Thymus (tissue), 11 donors: ENCODE data around the gene KLHL10. TPM values are rescaled to one million over a fixed set of nuclear protein-coding genes. Genes with fewer than 3 reads are reported as not detected.
"Not testable (repeated sequence)": the region's sequence is repeated elsewhere in the genome, so short reads cannot be mapped to it uniquely, and the experiment has no call there.

Experiments used
- DNase-seq, 9 donors: peaks; one replicate each; pipeline ENCODE4 v3.0.0-alpha.2; 2013; ENCODE audit warnings: low spot score in 9 of 9, low read depth in 6 of 9, missing footprints in 1 of 9
- H3K27ac ChIP-seq, 2 donors: one replicate each; pipeline ENCODE4 v1.5.1; 2013; ENCODE audit warnings: control low read depth in 1 of 2, low read depth in 1 of 2, low read length in 1 of 2, mild to moderate bottlenecking in 1 of 2, moderate library complexity in 1 of 2
- H3K27me3 ChIP-seq, 2 donors: one replicate each; pipeline ENCODE4 v1.5.1; 2013; ENCODE audit warnings: low read length in 1 of 2; ENCODE audit not compliant: control insufficient read depth in 2 of 2, insufficient read depth in 1 of 2
- H3K36me3 ChIP-seq, 2 donors: one replicate each; pipeline ENCODE4 v1.5.1; 2013; ENCODE audit warnings: low read length in 1 of 2, mild to moderate bottlenecking in 1 of 2, moderate library complexity in 1 of 2; ENCODE audit not compliant: control insufficient read depth in 2 of 2, insufficient read depth in 2 of 2
- H3K4me1 ChIP-seq, 2 donors: one replicate each; pipeline ENCODE4 v1.5.1; 2013; ENCODE audit warnings: low read length in 2 of 2; ENCODE audit not compliant: control insufficient read depth in 2 of 2, insufficient read depth in 2 of 2
- H3K4me3 ChIP-seq, 2 donors: one replicate each; pipeline ENCODE4 v1.5.1; 2013; ENCODE audit warnings: low read length in 2 of 2, control low read depth in 1 of 2, mild to moderate bottlenecking in 1 of 2
- H3K9me3 ChIP-seq, 2 donors: one replicate each; pipeline ENCODE4 v1.5.1; 2013; ENCODE audit warnings: low read length in 1 of 2, mild to moderate bottlenecking in 1 of 2; ENCODE audit not compliant: control insufficient read depth in 2 of 2, insufficient read depth in 1 of 2
- WGBS: extraction: QIAGEN DNeasy Blood & Tissue Kit; methylation state at CpG from one replicate; pipeline ENCODE4 v1.1.7; 2013; 5-methylcytosine and 5-hydroxymethylcytosine counted together
- polyA plus RNA-seq: library from polyadenylated mRNA; stranded (reverse); fragments of 200-250 nt; gene quantifications from one replicate; pipeline ENCODE4 v1.2.3, GENCODE V29; 2013
- total RNA-seq: library from RNA; stranded (reverse); fragments of 120-200 nt; gene quantifications from one replicate; pipeline ENCODE4 v1.2.4, GENCODE V29; 2013
- donor health status: healthy.

KLHL10 gene
- total and polyA plus RNA-seq, 2 donors, result 0.14 TPM; not detected in 1

DNA sequence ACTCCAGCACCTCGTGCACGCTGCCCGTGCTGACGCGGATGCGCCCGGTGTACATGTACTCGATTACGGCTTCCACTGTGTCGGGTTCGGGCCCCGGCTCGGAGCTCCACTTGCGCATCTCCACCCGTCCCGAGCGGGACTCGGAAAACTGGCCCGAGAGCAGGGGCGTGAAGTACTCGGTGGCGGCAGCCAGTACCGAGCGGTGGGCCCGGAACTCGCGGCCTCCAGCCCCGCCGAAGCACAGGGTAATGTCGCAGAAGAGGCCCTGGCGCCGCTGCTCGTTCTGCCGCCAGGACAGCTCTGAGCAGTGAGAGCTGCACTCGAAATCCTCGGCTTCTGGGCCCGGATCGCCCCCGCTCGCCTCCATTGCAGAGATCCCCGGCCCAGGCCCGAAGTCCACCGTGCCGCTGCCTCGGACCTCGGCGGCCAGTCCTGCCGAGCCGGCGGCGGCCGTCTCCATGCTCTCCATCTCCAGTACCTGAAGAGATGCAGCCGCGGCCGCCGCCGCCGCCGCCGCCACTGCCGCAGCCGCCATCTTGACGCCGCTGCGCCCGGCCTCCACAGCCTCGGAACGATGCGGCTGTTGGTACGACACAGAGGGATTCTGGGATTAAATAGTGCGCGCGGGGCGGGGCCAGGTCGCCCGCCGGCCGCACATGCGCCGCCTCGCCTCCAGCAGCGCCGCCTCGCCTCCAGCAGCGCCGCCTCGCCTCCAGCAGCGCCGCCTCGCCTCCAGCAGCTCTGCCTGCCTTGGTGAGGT lies 27.4 kb downstream of the KLHL10 start, which contains the start of gene KLHL11:
Gene KLHL11, minus strand, starts transcription at position 588 of the 760 bp plus-strand sequence. Its CDS starts 53 bp downstream, at position 535.
- H3K27me3 ChIP-seq, result no peaks in the 10 kb centered on the region
- H3K36me3 ChIP-seq, result peaks cover 14 to 19% of the 10 kb centered on the region in 2 donors
- H3K4me1 ChIP-seq, result peaks cover 11 to 23% of the 10 kb centered on the region in 2 donors
- DNase-seq, result peak; percentile 72 to 94 (median 79)
- H3K27ac ChIP-seq, result peak within 1 kb of the TSS; percentile 92 to 93
- H3K4me3 ChIP-seq, result peak within 1 kb of the TSS; percentile 82 to 99
- under 1% methylated on average over 90 of the region's 90 CpGs for WGBS
- no peaks in the 10 kb centered on the region for H3K9me3 ChIP-seq

DNA sequence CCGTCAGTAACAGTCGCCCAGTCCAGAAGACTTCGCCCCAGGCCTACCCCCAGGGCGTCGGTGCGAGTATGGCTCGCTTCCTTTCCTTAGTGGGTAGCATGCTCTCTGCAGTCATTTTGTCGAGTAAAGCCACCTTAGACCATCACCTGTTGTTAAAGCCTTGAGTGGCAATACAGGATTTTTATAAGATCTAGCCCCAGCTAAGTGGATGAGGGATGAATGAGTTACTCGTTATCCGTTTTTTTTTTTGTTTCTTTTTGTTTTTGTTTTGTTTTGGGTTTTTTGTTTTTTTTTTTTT lies 27.9 kb downstream of the KLHL10 start:
- Histone ChIP-seq H3K4me3 (peak overlapping the region; percentile 42 to 82), H3K4me1 (peaks cover 11 to 23% of the 10 kb centered on the region in 2 donors), H3K27me3 (no peaks in the 10 kb centered on the region), H3K9me3 (no peaks in the 10 kb centered on the region), H3K36me3 (peaks cover 19 to 24% of the 10 kb centered on the region in 2 donors), H3K27ac (peak overlapping the region in 1 of 2 donors; percentile 64)
- WGBS, result 2% methylated on average over 10 of the region's 10 CpGs
- peak in 2 of 9 donors; percentile 9 to 42 for DNase-seq

DNA sequence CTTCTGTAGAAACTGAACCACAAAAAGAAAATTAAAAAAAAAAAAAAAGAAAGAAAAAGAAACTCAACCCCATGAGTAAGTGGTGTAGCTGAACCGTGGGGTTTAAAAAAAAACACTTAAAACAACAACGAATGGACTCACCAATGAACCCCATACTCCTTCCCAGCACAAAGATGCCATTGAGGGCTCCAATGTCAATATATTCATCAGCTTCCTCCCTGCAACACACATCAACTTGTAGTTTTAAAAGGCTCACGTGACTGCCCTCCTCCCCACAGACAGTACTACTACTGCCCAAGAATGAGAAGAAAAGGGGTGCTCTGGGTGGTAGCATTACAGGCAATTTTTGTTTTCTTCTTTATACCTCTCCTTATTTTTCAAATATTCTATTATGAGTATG lies 30.9 kb downstream of the KLHL10 start:
- Histone ChIP-seq H3K36me3 (peaks cover 41 to 49% of the 10 kb centered on the region in 2 donors), H3K27me3 (no peaks in the 10 kb centered on the region), H3K27ac (no peak overlapping the region), H3K9me3 (no peaks in the 10 kb centered on the region), H3K4me1 (peaks cover 8 to 12% of the 10 kb centered on the region in 2 donors), H3K4me3 (no peak overlapping the region)
- DNase-seq, result no peak
- WGBS, result 89% methylated on average over 3 of the region's 3 CpGs

DNA sequence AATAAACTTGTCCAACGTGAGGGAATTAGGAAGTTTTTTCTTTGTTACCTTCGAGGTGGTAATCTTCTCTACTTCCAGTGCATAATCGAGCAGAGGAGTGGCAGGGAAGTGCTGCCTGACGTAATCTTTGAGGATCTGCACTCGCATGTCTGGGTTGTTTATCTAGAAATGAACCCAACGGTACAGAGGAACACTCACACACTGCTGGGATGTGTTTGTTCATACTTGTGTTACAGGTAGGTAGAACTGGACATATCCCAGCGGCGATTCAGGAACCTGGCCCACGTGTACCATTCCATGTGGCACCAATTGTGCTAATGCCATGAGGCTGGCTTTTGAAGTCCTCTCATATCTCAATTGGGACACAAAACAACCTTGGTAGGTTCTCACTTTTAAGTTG lies 31.8 kb downstream of the KLHL10 start:
- 91% methylated on average over 9 of the region's 9 CpGs for WGBS
- Histone ChIP-seq H3K36me3 (peaks cover 49 to 57% of the 10 kb centered on the region in 2 donors), H3K27me3 (no peaks in the 10 kb centered on the region), H3K4me3 (no peak overlapping the region), H3K4me1 (peaks cover 0 to 3% of the 10 kb centered on the region in 2 donors), H3K9me3 (no peaks in the 10 kb centered on the region), H3K27ac (no peak overlapping the region)
- no peak for DNase-seq

DNA sequence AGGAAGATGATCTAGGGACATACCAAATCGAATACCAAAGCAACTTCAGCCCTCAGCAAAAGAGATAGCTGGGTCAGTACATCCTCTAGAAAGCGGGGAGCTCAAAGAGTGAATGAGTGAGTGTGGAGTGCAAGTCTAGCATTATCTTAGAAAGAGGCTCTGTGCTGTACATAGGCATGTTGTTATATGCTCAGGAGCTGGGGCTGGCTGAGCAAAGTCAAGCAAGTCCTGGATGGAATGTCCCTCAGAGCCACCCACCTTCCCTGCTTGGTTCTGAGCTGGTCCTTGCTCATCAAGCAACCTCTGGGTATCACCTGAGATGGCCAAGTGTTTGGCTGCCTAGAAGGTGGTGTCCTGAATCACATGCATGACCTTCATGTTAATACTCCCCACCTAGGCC lies 32.5 kb downstream of the KLHL10 start:
- WGBS, result 92% methylated on average over 2 of the region's 2 CpGs
- no peaks in the 10 kb centered on the region for H3K9me3 ChIP-seq
- no peak overlapping the region for H3K27ac ChIP-seq
- peaks cover 52 to 59% of the 10 kb centered on the region in 2 donors for H3K36me3 ChIP-seq
- no peak for DNase-seq
- peaks cover 0 to 3% of the 10 kb centered on the region in 2 donors for H3K4me1 ChIP-seq
- no peaks in the 10 kb centered on the region for H3K27me3 ChIP-seq
- no peak overlapping the region for H3K4me3 ChIP-seq

DNA sequence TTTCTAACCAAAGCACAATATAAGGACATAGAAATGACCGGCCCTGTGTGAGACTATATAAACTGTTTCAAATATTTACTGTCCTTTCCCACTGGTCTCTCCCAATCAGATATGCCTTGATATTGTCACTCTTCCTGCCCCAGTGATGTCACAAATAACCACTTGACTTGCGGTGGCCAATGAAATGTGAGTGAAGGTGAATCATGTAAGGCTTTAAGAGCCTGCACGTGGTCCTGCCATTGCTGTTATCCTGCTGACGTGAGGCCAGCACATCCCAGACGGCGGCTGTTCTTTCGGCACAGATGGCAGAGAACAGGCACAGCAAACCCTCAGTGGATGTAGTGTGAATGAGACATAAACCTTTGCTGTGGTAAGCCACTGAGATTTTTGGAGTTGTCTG lies 33.0 kb downstream of the KLHL10 start:
- Histone ChIP-seq H3K9me3 (no peaks in the 10 kb centered on the region), H3K36me3 (peaks cover 52 to 59% of the 10 kb centered on the region in 2 donors), H3K27ac (no peak overlapping the region), H3K4me3 (no peak overlapping the region), H3K4me1 (peaks cover 0 to under 1% of the 10 kb centered on the region in 2 donors), H3K27me3 (no peaks in the 10 kb centered on the region)
- WGBS, result 98% methylated on average over 7 of the region's 7 CpGs
- DNase-seq, result no peak

DNA sequence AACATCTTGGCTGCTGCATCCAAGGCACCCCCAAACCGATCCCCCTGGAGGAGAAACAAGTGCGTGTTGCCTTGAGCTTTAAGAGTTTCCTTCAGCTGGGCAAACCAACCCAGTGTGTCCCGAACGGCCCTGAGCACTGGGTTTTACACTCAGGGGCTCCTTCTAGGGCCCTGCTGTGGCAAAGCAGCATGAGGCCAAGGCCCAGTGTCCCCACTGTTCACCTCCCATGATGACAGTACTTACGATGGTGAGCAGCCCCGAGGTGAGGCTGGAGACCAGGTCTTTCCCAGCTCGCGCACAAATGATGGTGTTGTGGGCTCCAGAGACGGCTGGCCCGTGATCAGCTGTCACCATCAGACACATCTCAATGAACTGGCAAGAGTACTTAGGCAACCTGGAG lies 34.2 kb downstream of the KLHL10 start:
- Histone ChIP-seq H3K36me3 (peaks cover 52 to 59% of the 10 kb centered on the region in 2 donors), H3K27ac (no peak overlapping the region), H3K27me3 (no peaks in the 10 kb centered on the region), H3K9me3 (no peaks in the 10 kb centered on the region), H3K4me1 (no peaks in the 10 kb centered on the region), H3K4me3 (no peak overlapping the region)
- DNase-seq, result no peak
- WGBS, result over 99% methylated on average over 10 of the region's 10 CpGs

DNA sequence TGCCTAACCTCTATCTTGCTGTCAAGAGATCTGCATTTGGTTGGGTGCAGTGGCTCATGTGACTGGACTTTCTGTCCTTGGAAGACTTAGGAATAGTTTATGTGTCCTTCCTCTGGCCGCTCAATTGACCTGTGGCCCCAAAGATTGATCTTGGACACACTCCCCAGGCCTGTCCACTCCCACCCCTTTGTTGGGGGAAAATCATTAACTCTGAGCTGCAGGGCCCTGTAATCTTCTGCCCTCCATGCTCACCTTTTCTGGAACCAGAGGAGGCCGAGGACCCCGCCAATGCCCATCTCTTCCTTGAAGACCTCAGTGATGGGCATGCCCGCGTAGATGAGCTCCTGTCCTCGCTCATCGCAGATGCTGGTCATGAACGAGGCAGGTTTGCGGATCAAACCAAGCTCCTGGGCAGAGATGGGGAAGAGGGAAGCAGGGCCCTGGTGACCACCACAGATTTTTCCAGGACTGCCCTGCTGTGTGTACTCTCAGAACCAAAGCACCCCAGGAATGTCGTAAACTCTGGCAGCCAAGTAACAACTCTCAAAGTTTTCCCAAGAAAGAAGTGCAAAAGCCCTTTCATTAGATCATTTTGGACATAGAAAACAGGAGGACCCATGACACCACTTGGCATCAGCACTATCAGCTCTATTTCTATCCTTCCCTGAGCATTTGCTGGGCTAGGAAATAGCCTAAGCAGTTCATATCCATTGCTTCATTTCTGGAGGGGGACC lies 36.1 kb downstream of the KLHL10 start:
- H3K4me1 ChIP-seq, result no peaks in the 10 kb centered on the region
- no peak overlapping the region for H3K4me3 ChIP-seq
- no peak overlapping the region for H3K27ac ChIP-seq
- 99% methylated on average over 10 of the region's 10 CpGs for WGBS
- no peaks in the 10 kb centered on the region for H3K9me3 ChIP-seq
- no peak for DNase-seq
- H3K36me3 ChIP-seq, result peaks cover 60 to 67% of the 10 kb centered on the region in 2 donors
- H3K27me3 ChIP-seq, result no peaks in the 10 kb centered on the region

DNA sequence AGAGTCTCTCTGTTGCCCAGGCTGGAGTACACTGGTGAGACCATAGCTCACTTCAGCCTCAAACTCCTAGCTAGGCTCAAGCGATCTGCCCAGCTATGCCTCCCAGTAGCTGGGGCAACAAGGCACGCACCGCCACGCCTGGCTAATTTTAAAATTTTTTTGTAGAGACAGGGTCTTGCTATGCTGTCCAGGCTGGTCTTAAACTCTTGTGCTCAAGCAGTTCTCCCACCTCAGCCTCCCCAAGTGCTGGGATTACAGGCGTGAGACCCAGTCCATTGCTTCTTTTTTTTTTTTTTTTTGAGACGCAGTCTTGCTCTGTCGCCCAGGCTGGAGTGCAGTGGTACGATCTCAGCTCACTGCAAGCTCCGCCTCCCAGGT lies 36.7 kb downstream of the KLHL10 start:
- H3K27ac ChIP-seq, H3K27me3 ChIP-seq, H3K4me1 ChIP-seq, DNase-seq, H3K4me3 ChIP-seq, H3K9me3 ChIP-seq: not testable (repeated sequence)
- peaks cover 65 to 67% of the 10 kb centered on the region in 2 donors for H3K36me3 ChIP-seq
- 98% methylated on average over 9 of the region's 9 CpGs for WGBS
